Esophagus squamous epithelium (tissue), 4 donors: ENCODE data around the gene FERMT1.

Experiments used
- CTCF ChIP-seq, 6 experiments: fragments of 450-650 bp in 4 of 6; fragments of 200-600 bp in 2 of 6; sonication (generic) in 2 of 6; IDR thresholded peaks; one replicate each; pipeline ENCODE4 v1.5.1; 2016 to 2019; ENCODE audit warnings: antibody characterized with exemption in 6 of 6, mild to moderate bottlenecking in 4 of 6, moderate library complexity in 4 of 6
- POLR2A ChIP-seq, 4 donors: fragments of 450-650 bp; IDR thresholded peaks; one replicate each; pipeline ENCODE4 v1.6.1; 2017; ENCODE audit warnings: antibody characterized with exemption in 4 of 4, mild to moderate bottlenecking in 4 of 4, moderate library complexity in 3 of 4

- TF ChIP-seq CTCF (IDR thresholded peaks at IDR 0.05) (no peak), POLR2A (IDR thresholded peaks at IDR 0.05) (no peak)
These were observed 22.6 kb downstream of the FERMT1 start for GRCh38 chr20:6100246-6100645.
